HG03135 (cell line): ENCODE results near the gene ARL15.
"Not testable (repeated sequence)": the region's sequence is repeated elsewhere in the genome, so short reads cannot be mapped to it uniquely, and the experiment has no call there.

Source experiments
- ATAC-seq: cut with Tn5 transposase; IDR thresholded peaks from one replicate; pipeline ENCODE4 v1.9.1; 2021; ENCODE audit warnings: mild to moderate bottlenecking, moderate library complexity; ENCODE audit not compliant: unreplicated experiment

ARL15 gene

GRCh38 chr5:54310433-54311175 lies at the start of gene ARL15:
ARL15 (minus strand) TSS chr5:54310573.
- ATAC-seq: peak; percentile 98

- ATAC-seq: no peak
Measured at GRCh38 chr5:54360089-54360488, 49.7 kb upstream of the ARL15 start.

- ATAC-seq: no peak
Measured at GRCh38 chr5:54357408-54358058, 47.2 kb upstream of the ARL15 start.

- ATAC-seq: not testable (repeated sequence)
Measured at GRCh38 chr5:54353933-54354564, 43.7 kb upstream of the ARL15 start.

GRCh38 chr5:54352580-54352979 lies 42.2 kb upstream of the ARL15 start:
- ATAC-seq: not testable (repeated sequence)

GRCh38 chr5:54347221-54347865 lies 37.0 kb upstream of the ARL15 start:
- no peak for ATAC-seq

- no peak for ATAC-seq
Measured at GRCh38 chr5:54344653-54345052, 34.3 kb upstream of the ARL15 start.

- ATAC-seq: no peak
Measured at GRCh38 chr5:54341971-54342370, 31.6 kb upstream of the ARL15 start.

GRCh38 chr5:54337523-54337922 lies 27.1 kb upstream of the ARL15 start:
- ATAC-seq: no peak

- ATAC-seq: no peak
Measured at GRCh38 chr5:54332720-54333119, 22.3 kb upstream of the ARL15 start.

- ATAC-seq: no peak
Measured at GRCh38 chr5:54329731-54330709, 19.6 kb upstream of the ARL15 start.

- no peak for ATAC-seq
Measured at GRCh38 chr5:54326662-54327270, 16.4 kb upstream of the ARL15 start.

GRCh38 chr5:54325610-54326311 lies 15.4 kb upstream of the ARL15 start:
- no peak for ATAC-seq

- no peak for ATAC-seq
Measured at GRCh38 chr5:54325272-54325609, 14.9 kb upstream of the ARL15 start.

GRCh38 chr5:54324651-54325271 lies 14.4 kb upstream of the ARL15 start:
- ATAC-seq: no peak

GRCh38 chr5:54323495-54323894 lies 13.1 kb upstream of the ARL15 start:
- no peak for ATAC-seq

GRCh38 chr5:54320256-54320655 lies 9.9 kb upstream of the ARL15 start:
- ATAC-seq: no peak

GRCh38 chr5:54317511-54318260 lies 7.3 kb upstream of the ARL15 start:
- no peak for ATAC-seq
